NK-92 (cell line): Measurements from ENCODE around the gene TNFAIP1.

Experiments used
- DNase-seq: peaks from one replicate; lab custom pipeline; 2025; ENCODE audit not compliant: unreplicated experiment; lab: John Stamatoyannopoulos, UW

The TNFAIP1 gene

GRCh38 chr17:28370744-28371103, 35.2 kb downstream of the TNFAIP1 start:
- DNase-seq: no peak

GRCh38 chr17:28371245-28372202, 36.0 kb downstream of the TNFAIP1 start, which contains the start of gene SARM1:
Gene SARM1 (plus strand): TSS chr17:28371694. CDS start chr17:28372033, 339 bp downstream.
- no peak for DNase-seq

- DNase-seq: no peak
These were observed 36.8 kb downstream of the TNFAIP1 start for GRCh38 chr17:28372203-28372944.

- no peak for DNase-seq
These were observed 37.3 kb downstream of the TNFAIP1 start for GRCh38 chr17:28372945-28373274.

GRCh38 chr17:28379814-28380801, 44.5 kb downstream of the TNFAIP1 start:
- no peak for DNase-seq

GRCh38 chr17:28381141-28381825, 45.7 kb downstream of the TNFAIP1 start:
- DNase-seq: no peak

GRCh38 chr17:28384281-28385036, 48.9 kb downstream of the TNFAIP1 start:
- no peak for DNase-seq

- DNase-seq: no peak
These were observed 49.5 kb downstream of the TNFAIP1 start for GRCh38 chr17:28385037-28385400.

- no peak for DNase-seq
These were observed 49.8 kb downstream of the TNFAIP1 start for GRCh38 chr17:28385406-28385805.

- DNase-seq: no peak
These were observed 50.8 kb downstream of the TNFAIP1 start for GRCh38 chr17:28386391-28386790.

GRCh38 chr17:28388106-28388505, 52.5 kb downstream of the TNFAIP1 start:
- DNase-seq: no peak

GRCh38 chr17:28390141-28390540, 54.6 kb downstream of the TNFAIP1 start:
- DNase-seq: no peak

GRCh38 chr17:28390563-28390962, 55.0 kb downstream of the TNFAIP1 start:
- no peak for DNase-seq

- no peak for DNase-seq
These were observed 55.4 kb downstream of the TNFAIP1 start for GRCh38 chr17:28390984-28391383.

GRCh38 chr17:28391401-28391800, 55.8 kb downstream of the TNFAIP1 start:
- DNase-seq: no peak

GRCh38 chr17:28392491-28392890, 56.9 kb downstream of the TNFAIP1 start:
- no peak for DNase-seq

GRCh38 chr17:28394337-28395116, 59.0 kb downstream of the TNFAIP1 start:
- DNase-seq: no peak

GRCh38 chr17:28395426-28395825, 59.9 kb downstream of the TNFAIP1 start:
- DNase-seq: no peak

GRCh38 chr17:28395968-28396367, 60.4 kb downstream of the TNFAIP1 start:
- DNase-seq: no peak
